ENCODE measurements around the gene HAPSTR1. TPM values are rescaled to one million over a fixed set of nuclear protein-coding genes. Genes with fewer than 3 reads are reported as not detected.

HAPSTR1 gene
- total and polyA plus RNA-seq, 2 of the 13 experiments (the other 11 are each of a cell fraction or from before 2014, with no cell fraction given): 25.2 to 83.2 TPM

GRCh38 chr16:9134739-9135138 lies 43.3 kb downstream of the HAPSTR1 start:
- FAIRE-seq (peak; percentile 70), DNase-seq (ENCODE audit: low spot score) (peak; percentile 79), ATAC-seq (peak; percentile 88)
- no peak overlapping the region for H2AFZ ChIP-seq (ENCODE audit: low read length)
- no peak overlapping the region for H3K27ac ChIP-seq (ENCODE audit: extremely low read length, insufficient read depth, low read length)
- CTCF ChIA-PET (ENCODE audit: low intra/inter-chr PET ratio, low total read pairs): interaction anchor here (1.4 to 2.0 kb wide), 4 partner anchors 126 to 567 kb away, joined by 4 to 9 read pairs (median 8); no protein-coding TSS in a partner anchor
- H3K4me1 ChIP-seq (ENCODE audit: insufficient read depth, low read length): peaks cover 27% of the 10 kb centered on the region
- intact Hi-C loops (cut with micrococcal nuclease; ENCODE audit: unreplicated experiment) (loop anchor here (2.0 to 10.0 kb wide), 5 partner anchors 126 to 560 kb away; no protein-coding TSS in a partner anchor), in situ Hi-C loops (cut with HindIII; ENCODE audit: extremely low pct_ligation_motif_present, low pct_unique_long_range_greater_than_20kb) (no loop called here)
- peaks cover 6 to 11% of the 10 kb centered on the region in 2 experiments; a peak in 3 of 5 replicates for H3K27me3 ChIP-seq (ENCODE audit: control insufficient read depth in 1 of 2, insufficient read depth in 2 of 2, low read length in 2 of 2)
- BruUV-seq (replicated peaks): no TSS peak
- no peak overlapping the region for H3K9ac ChIP-seq (ENCODE audit: insufficient read depth, low read depth, low read length)
- 5% methylated on average over 5 of the region's 5 CpGs for WGBS (ENCODE audit: low lambda C conversion rate)
- H3K9me3 ChIP-seq (ENCODE audit: low read length): no peaks in the 10 kb centered on the region
- POLR2A ChIA-PET: interaction anchor here (1.3 kb wide), 1 partner anchor 44 kb away, joined by 5 read pairs; the partner anchor contains the start of gene HAPSTR1
- no peaks in the 10 kb centered on the region for H3K36me3 ChIP-seq (replicated peaks in 1 of 2; ENCODE audit: control insufficient read depth in 1 of 2, insufficient read depth in 2 of 2, low read length in 2 of 2)
- no peak overlapping the region for H3K4me2 ChIP-seq (ENCODE audit: low read depth, low read length)
- H4K20me1 ChIP-seq (ENCODE audit: insufficient read depth, low read length): no peaks in the 10 kb centered on the region
- H3K79me2 ChIP-seq (ENCODE audit: insufficient read depth, low read length): no peaks in the 10 kb centered on the region
- no peak overlapping the region for H3K4me3 ChIP-seq (replicated peaks in 1 of 3; ENCODE audit: insufficient read depth in 1 of 3, low read depth in 2 of 3, low read length in 3 of 3)
- TF ChIP-seq ZBTB4 (CRISPR knock-in tag; IDR thresholded peaks at IDR 0.05; ENCODE audit: borderline replicate concordance) (peak; percentile 93; the same call in 1 of the 2 replicates), ZNF18 (CRISPR knock-in tag; IDR thresholded peaks at IDR 0.05; ENCODE audit: insufficient replicate concordance) (no peak), HNF1B (CRISPR knock-in tag; IDR thresholded peaks at IDR 0.05) (peak; percentile 12; the same call in 1 of the 2 replicates), NBN (conservative IDR thresholded peaks at IDR 0.05) (no peak), ZNF121 (CRISPR knock-in tag; IDR thresholded peaks at IDR 0.05) (no peak), ARID5B (CRISPR knock-in tag; IDR thresholded peaks at IDR 0.05) (peak; percentile 22; the same call in 1 of the 2 replicates), SOX13 (IDR thresholded peaks at IDR 0.05) (no peak), SOX13 (CRISPR knock-in tag; conservative IDR thresholded peaks at IDR 0.05 in 1 of 2, IDR thresholded peaks at IDR 0.05 in 1 of 2) (peak in 1 of 2 experiments; percentile 21; a peak in 1 of 4 replicates), ZFP41 (CRISPR knock-in tag; IDR thresholded peaks at IDR 0.05; ENCODE audit: borderline replicate concordance) (no peak), ZNF484 (CRISPR knock-in tag; IDR thresholded peaks at IDR 0.05; ENCODE audit: borderline replicate concordance, low read depth) (no peak), ZNF44 (CRISPR knock-in tag; IDR thresholded peaks at IDR 0.05) (peak; percentile 24; the same call in 1 of the 2 replicates), STAT5B (CRISPR knock-in tag; IDR thresholded peaks at IDR 0.05) (no peak), SRSF4 (IDR thresholded peaks at IDR 0.05; ENCODE audit: low read depth, low read length, poor library complexity, severe bottlenecking) (no peak)
